ENCODE measurements around the gene CACNA1S. TPM values are rescaled to one million over a fixed set of nuclear protein-coding genes. Genes with fewer than 3 reads are reported as not detected.

The CACNA1S gene
- total and polyA plus RNA-seq, 2 of the 8 experiments (the other 6 are each of a cell fraction or from before 2014, with no cell fraction given): 0.06 TPM; not detected in 1

GRCh38 chr1:201131398-201131797 is 19.2 kb upstream of the CACNA1S start:
- no peak overlapping the region for H2BK15ac ChIP-seq (ENCODE audit: low read length)
- no peaks in the 10 kb centered on the region for H3K23me2 ChIP-seq (ENCODE audit: low read depth, low read length)
- H3K4ac ChIP-seq (replicated peaks; ENCODE audit: insufficient read length, low read depth, low read length): no peak overlapping the region
- POLR2A ChIA-PET (ENCODE audit: partially characterized antibody): no interaction called here
- no peak for TF ChIP-seq BRCA1 (IDR thresholded peaks at IDR 0.05; ENCODE audit: low read depth, low read length)
- no peak for TF ChIP-seq TAF1 (IDR thresholded peaks at IDR 0.05; ENCODE audit: low read depth, low read length)
- TF ChIP-seq SIX5 (IDR thresholded peaks at IDR 0.05; ENCODE audit: low read depth, low read length): no peak
- TF ChIP-seq TAF7 (optimal IDR thresholded peaks at IDR 0.05; ENCODE audit: borderline replicate concordance, low read depth, low read length): no peak
- no peak for TF ChIP-seq POU5F1 (IDR thresholded peaks at IDR 0.05; ENCODE audit: low read depth, low read length)
- TF ChIP-seq HDAC6 (IDR thresholded peaks at IDR 0.05; ENCODE audit: low read depth, low read length): no peak
- TF ChIP-seq BCL11A (IDR thresholded peaks at IDR 0.05; ENCODE audit: low read depth in 2 of 2, low read length in 2 of 2): no peak
- no peaks in the 10 kb centered on the region; the same call in 1 of the 2 replicates for H3K79me1 ChIP-seq (ENCODE audit: low read depth, low read length)
- 81% methylated on average over 4 of the region's 4 CpGs; no CpG with 5 or more reads in 1 of the 2 experiments for WGBS, 2 experiments (ENCODE audit: extremely low coverage in 1 of 2, insufficient coverage in 1 of 2, insufficient read length in 1 of 2, insufficient replicate concordance in 2 of 2, low coverage in 1 of 2, low lambda C conversion rate in 2 of 2, missing lambda C conversion rate in 1 of 2)
- H3K4me2 ChIP-seq (ENCODE audit: insufficient read depth in 1 of 2, low read depth in 2 of 2, low read length in 2 of 2): no peak overlapping the region
- no peak overlapping the region for H2AFZ ChIP-seq (ENCODE audit: low read length)
- peaks cover 0 to 5% of the 10 kb centered on the region in 2 experiments for H4K20me1 ChIP-seq (replicated peaks in 1 of 2; ENCODE audit: control insufficient read depth in 1 of 2, insufficient read depth in 2 of 2, low read length in 2 of 2)
- H4K8ac ChIP-seq (ENCODE audit: extremely low read depth, insufficient read depth, low read length): peak overlapping the region; percentile 20; the same call in 1 of the 2 replicates
- DNase-seq (ENCODE audit: low read depth in 1 of 2, low spot score in 2 of 2) (no peak), FAIRE-seq (no peak)
- H3K36me3 ChIP-seq (ENCODE audit: control insufficient read depth in 2 of 4, insufficient read depth in 4 of 4, low read length in 3 of 4): peaks cover under 1 to 22% (median 6%) of the 10 kb centered on the region in 4 experiments
- no peak overlapping the region for H3K56ac ChIP-seq (replicated peaks; ENCODE audit: insufficient read length, low read depth, low read length)
- H2AK5ac ChIP-seq (ENCODE audit: low read depth, low read length): no peak overlapping the region
- H3K18ac ChIP-seq (ENCODE audit: extremely low read depth, low read length): no peak overlapping the region
- no peak overlapping the region for H3K14ac ChIP-seq (ENCODE audit: insufficient read length)
- no peak overlapping the region for H3K23ac ChIP-seq (ENCODE audit: insufficient read length)
- no peak overlapping the region for H2BK12ac ChIP-seq (ENCODE audit: low read depth, low read length)
- CTCF ChIA-PET (ENCODE audit: partially characterized antibody): interaction anchor here (0.9 kb wide), 1 partner anchor 12 kb away, joined by 3 read pairs; no protein-coding TSS in a partner anchor
- no peak overlapping the region for H2BK20ac ChIP-seq (ENCODE audit: low read length)
- no peak overlapping the region for H4K5ac ChIP-seq (ENCODE audit: insufficient read length, low read depth, low read length)
- no peak overlapping the region for H2BK5ac ChIP-seq (ENCODE audit: low read depth, low read length)
- H2BK120ac ChIP-seq (replicated peaks; ENCODE audit: low read depth, low read length): no peak overlapping the region
- H3K27me3 ChIP-seq (replicated peaks in 1 of 4; ENCODE audit: control insufficient read depth in 3 of 4, extremely low read depth in 1 of 4, insufficient read depth in 3 of 4, low read length in 3 of 4): no peaks in the 10 kb centered on the region; a peak in 1 of 7 replicates
- H3K4me1 ChIP-seq (replicated peaks in 1 of 4; ENCODE audit: control insufficient read depth in 3 of 4, insufficient read depth in 4 of 4, low read length in 3 of 4): peaks cover 3 to 11% (median 9%) of the 10 kb centered on the region in 4 experiments
- H3K79me2 ChIP-seq (ENCODE audit: control insufficient read depth in 1 of 2, insufficient read depth in 2 of 2, low read length in 2 of 2): no peaks in the 10 kb centered on the region
- H4K91ac ChIP-seq (replicated peaks; ENCODE audit: insufficient read length, low read length): no peak overlapping the region
- no peak overlapping the region for H3K4me3 ChIP-seq (ENCODE audit: extremely low read depth in 1 of 4, insufficient read depth in 2 of 4, low read depth in 3 of 4, low read length in 4 of 4)
- no peak overlapping the region for H3K27ac ChIP-seq (ENCODE audit: low read depth, low read length)
- no peak overlapping the region for H3K9ac ChIP-seq (replicated peaks in 1 of 4; ENCODE audit: extremely low read depth in 1 of 4, low read depth in 3 of 4, low read length in 3 of 4)
- no peaks in the 10 kb centered on the region for H3K9me3 ChIP-seq (ENCODE audit: insufficient read depth in 2 of 2, low read depth in 1 of 2, low read length in 1 of 2)

All from H1 (cell line).